ENCODE results near the gene OR8B3.

GRCh38 chr11:124359566-124359965 lies 39.3 kb downstream of the OR8B3 start:
- TF ChIP-seq CTCF (IDR thresholded peaks at IDR 0.05) (no peak), CREB1 (CRISPR knock-in tag; IDR thresholded peaks at IDR 0.05) (no peak), ESRRA (CRISPR knock-in tag; IDR thresholded peaks at IDR 0.05; ENCODE audit: borderline replicate concordance) (no peak), NR3C1 (CRISPR knock-in tag; conservative IDR thresholded peaks at IDR 0.05; ENCODE audit: low read depth) (no peak), E2F5 (CRISPR knock-in tag; IDR thresholded peaks at IDR 0.05) (no peak)
